KBM-7 (cell line): ENCODE measurements around the gene CFAP70.
"Not testable (repeated sequence)": the region's sequence is repeated elsewhere in the genome, so short reads cannot be mapped to it uniquely, and the experiment has no call there.

ENCODE experiments used
- DNase-seq: peaks from one replicate; pipeline ENCODE4 v3.0.0-alpha.2; 2015
- in situ Hi-C: fragments of 300-500 bp; cut with MboI; formaldehyde crosslinking; loops from 2 replicates; pipeline ENCODE4 v1.14.3; 2020; ENCODE audit warnings: low sequenced_read_pairs, low pct_unique_long_range_greater_than_20kb, mixed read lengths

The CFAP70 gene

DNA sequence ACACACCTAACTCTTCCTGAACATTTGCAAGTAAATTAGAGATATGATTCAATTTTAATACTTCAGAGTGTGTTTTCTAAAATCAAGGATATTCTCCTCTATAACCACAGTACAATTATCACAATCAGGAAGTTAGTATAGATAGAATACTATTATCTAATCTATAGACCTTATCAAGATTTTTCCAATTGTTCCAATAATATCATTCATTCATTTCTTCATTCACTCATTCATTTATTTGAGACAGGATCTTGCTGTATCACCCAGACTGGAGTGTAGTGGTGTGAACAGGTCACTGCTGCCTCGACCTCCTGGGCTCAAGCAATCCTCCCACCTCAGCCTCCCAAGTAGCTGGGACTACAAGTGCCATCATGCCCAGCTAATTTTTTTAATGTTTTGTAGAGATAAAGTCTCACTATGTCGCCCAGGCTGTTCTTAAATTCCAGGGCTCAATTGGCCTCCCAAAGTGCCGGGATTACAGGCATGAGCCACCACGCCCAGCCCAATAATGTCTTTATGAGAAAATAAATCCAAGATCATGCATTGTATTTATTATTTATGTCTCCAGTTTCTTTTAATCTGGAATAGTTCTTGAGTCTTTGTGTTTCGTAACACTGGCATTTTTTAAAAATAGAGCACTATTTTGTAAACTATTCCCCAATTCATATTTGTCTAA, 95.6 kb downstream of the CFAP70 start:
- no peak for DNase-seq
- in situ Hi-C loops = no loop called here

DNA sequence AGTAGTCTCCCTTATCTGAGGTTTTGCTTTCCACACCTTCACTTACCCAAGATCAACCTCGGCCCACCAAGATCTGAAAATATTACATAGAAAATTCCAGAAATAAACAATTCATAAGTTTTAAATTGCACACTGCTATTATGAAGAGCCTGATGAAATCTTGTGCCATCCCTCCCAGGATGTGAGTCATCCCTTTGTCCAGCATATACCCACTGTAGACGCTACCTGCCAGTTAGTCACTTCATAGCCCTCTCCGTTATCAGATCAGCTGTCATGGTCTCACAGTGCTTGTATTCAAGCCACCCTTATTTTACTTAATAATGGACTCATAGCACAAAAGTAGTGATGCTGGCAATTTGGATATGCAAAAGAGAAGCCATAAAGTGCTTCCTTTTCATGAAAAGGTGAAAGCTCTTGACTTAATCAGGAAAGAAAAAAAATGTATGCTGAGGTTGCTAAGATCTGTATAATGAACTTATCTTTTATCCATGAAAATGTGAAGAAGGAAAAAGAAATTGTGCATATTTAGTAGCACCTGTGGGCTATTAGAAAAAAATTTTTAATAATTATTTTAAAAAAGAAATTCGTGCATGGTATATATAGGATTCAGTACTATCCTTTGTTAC, 96.4 kb downstream of the CFAP70 start:
- DNase-seq = no peak
- in situ Hi-C loops = no loop called here

DNA sequence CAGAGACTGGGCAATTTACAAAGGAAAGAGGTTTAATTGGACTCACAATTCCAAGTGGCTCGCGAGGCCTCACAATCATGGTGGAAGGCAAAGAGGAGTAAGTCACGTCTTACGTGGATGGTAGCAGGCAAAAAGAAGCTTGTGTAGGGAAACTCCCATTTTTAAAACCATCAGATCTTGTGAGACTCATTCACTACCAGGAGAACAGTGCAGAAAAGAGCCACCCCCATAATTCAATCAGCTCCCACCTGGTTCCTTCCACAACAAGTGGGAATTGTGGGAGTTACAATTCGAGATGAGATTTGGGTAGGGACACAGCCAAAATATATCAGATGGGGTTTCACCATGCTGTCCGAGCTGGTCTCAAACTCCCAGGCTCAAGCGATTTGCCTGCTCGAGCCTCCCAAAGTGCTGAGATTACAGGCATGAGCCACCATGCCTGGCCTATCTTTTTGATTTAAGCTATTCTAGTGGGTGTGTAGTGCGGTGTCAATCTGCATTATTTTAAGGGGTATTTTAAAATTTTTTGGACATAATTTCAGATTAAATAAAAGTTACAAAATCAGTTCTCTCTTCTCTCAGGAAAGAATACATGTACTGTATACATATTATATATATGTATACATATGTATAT, 97.2 kb downstream of the CFAP70 start:
- no peak for DNase-seq
- in situ Hi-C loops = no loop called here

DNA sequence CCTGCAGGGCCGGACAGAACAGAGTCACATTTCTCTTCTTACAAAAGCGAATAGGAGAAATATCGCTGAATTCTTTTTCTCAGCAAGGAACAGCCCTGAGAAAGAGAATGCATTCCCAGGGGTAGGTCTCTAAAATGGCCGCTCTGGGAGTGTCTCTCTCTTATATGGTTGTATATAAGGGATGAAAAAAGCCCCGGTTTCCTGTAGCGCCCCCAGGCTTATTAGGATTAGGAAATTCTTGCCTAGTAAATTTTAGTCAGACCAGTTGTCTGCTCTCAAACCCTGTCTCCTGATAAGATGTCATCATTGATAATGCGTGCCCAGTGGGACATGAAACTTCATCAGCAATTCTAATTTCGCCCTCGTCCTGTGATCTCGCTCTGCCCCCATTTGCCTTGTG, 100.1 kb downstream of the CFAP70 start:
- DNase-seq, in situ Hi-C loops: not testable (repeated sequence)

DNA sequence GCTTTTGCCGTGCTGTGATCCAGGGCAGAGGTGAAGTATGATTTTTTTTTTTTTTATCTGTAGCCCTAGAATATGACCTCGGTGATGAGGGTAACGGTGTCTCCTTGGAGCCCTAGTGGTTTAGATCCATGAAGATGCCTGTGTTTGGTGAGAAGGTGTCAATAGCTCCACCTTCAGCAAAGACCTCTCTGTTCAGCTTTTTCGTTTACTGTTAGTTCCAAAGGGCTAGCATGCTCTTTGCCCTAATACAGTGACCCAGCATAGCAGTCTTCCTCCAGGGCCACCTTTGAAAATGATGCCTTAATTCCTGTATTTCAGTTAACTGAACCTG, 105.5 kb downstream of the CFAP70 start:
- peak; percentile 30 for DNase-seq
- in situ Hi-C loops = no loop called here

DNA sequence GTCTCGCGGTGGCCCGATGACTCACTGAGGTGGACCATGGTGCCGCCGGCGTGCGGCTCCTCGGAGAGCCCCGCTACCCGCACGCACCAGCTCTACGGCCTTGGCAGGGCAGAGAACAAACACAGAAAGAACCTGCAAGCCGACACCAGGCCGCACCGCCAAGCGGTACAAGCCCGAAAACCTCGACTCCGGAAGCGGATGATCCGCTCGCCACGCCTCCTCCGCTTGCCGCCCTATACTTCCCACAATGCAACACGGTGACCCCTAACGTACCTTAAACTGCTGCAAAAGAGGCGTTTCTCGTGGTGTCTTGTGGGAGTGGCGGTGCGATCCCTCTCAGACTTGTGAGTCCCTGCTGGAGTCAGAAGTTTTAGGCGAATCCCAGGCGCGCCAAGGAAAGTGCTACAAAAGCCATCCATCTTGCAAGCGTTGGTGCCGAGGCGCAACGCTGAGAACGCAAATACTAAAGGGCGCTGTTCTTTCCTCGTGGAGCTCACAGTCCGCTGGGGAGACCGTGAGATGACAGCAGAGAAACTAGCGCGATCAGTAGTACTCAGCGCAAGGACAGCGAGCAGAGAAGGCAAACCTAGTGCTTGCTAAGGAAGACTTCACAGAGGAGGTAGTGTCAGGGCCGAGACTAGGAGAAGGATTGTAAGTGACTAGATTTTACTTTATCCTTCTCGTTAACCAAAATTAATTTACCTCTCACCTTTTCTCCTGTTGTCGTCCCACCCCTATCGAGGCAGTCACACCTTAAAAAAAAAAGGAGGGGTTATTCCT, 106.0 kb downstream of the CFAP70 start, which contains the start of gene MRPS16:
Gene MRPS16 (minus strand): TSS at position 200 of the 780 bp plus-strand sequence. CDS start 162 bp downstream, at position 38.
- peak; percentile 98 for DNase-seq
- in situ Hi-C loops = no loop called here

DNA sequence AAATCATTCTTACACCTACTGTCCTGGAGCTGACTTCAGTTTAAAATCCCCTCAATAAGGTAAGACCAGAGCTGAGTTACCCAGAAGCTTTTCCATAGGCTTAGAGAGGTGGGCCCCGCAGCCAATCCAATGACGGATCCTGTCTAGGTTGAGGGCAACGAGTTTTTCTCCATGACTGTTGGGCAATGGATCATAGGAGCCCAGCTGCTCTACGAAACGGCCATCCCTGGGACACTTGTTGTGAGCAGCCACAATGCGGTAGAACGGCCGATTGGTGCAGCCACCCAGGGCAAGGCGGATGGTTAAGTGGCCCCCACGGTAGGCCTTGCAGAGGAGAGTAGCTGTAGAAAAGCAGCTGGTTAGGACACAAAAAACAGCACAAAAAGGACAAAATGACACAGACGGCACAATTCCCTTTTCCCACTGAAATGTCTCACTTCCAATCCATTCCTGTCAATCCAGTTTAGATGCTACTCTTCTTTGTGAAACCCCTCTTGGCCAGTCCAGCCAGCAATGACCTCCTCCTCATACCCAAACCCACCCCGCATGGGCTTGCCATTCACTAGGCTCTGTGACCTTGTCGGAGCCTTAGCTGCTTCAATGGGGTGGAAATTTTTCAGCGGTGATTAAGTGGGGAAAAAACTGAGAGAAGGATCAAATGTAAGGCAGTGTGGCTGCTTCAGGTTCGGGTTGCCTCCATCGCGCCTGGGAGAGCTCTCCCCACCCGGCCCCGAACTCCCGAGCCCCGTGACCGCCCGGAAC, 106.8 kb downstream of the CFAP70 start:
- in situ Hi-C loops = no loop called here
- no peak for DNase-seq

DNA sequence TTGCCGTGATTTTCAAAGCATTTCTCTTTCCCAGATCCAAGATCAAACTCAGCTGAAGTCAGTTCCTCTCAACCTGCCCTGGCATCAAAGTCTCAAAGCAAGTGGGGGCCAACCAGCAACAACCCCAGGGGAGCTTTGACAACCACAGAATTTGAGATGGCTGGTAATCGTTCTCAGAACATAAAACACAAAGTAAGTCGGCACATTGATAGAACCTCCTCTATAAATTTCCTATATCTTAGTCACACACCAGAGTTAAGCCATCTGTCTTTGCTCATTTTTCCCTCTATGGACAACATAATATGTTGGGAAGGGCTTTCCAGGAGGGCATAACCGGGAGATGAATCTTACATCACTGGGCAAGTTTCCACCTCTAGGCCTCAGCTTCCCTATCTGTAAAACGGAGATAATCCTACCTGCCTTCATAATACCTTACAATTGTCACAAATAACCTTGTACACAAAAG, 110.4 kb downstream of the CFAP70 start:
- DNase-seq = no peak
- in situ Hi-C loops = no loop called here

DNA sequence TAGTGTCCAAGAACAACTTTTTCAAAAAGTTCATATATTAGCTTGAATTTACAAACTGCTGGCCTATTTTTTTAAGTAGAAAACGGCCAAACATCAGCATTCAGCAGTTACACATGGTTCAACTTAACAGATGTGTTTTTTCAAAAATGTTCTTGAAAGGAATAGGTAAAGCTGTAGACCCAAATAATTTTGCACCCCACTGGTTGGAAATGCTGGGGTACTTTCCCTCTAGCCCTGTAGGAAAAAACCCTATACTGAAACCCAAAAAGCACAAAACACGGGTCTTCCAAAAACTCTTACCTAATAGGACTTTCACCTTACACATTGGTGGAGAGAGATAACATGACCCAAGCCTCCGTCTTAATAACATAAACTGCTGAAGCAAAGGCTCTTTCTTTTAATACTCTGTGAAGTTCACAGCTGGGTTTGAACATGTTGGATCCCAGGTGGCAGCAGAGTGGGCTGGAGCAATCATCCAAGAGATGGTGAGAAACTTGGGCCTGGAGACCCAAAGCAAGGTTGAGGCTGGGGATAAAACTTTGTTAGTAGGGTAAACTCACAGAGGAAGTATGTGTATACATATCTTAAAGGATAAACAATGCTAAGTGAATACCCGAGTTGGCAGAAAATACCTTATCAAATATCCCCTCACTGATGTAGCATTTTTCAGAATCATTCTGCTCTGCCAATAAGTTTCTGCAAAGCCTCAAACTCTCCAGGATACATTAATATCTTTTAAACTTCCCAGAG, 111.0 kb downstream of the CFAP70 start:
- in situ Hi-C loops = no loop called here
- DNase-seq = no peak

DNA sequence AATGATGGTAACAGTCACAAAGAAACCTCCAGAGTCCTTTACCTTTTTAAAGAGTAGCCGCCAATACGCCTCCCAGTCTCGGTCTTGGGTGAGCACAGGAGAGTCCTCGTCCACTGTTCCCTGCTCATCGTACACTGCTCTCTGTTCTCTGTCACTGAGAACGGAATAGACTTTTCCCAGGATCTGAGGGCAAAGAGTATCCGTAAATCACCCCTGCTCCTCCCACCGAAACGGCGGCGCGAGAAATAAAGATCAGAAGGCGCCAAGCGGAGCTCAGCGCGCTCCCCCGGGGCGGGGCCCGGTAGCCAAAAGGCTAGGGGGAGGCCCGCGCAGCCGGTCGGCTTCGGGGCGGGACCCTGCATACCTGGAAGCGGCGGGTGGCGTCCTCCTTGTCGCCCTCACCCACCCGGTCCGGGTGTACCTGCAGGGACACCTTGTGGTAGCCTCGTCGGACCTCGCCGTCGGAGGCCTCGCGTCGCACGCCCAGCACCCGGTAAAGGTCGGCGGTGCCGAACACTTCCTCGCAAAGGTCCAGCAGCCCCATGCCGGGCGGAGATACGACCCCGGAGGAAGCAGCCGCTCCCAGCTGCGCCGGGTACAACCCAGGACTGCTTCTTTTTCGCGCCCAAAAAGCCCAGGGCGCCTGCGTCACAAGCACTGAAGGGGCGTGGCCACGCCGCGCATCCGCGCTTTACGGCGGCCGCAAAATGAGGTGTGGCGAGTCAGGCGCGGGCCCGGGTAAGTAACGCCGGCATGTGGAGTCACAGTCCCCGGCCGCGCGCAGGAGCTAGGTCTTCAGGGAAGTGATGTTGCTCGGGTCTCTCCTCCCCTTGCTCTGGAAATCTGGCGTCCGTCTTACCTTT, 111.8 kb downstream of the CFAP70 start, which contains the start of gene DNAJC9:
Gene DNAJC9 (minus strand): TSS at position 610 of the 863 bp plus-strand sequence. CDS start 66 bp downstream, at position 544.
- in situ Hi-C loops = no loop called here
- DNase-seq = peak; percentile 99

DNA sequence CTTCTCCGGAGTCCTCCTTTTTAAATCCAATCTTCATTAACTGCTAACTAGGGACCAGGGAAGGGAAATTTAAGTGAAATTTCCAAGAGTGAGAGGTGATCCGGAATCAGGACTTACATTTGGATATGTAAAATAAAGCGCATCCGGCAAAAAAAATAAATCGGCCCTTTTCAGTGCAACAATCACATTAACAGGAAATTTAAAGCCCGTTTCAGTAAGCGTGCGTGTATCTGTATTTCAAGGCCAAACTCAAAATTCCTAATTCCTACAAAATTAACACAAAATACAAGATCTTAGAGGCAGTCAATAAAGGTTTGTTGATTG, 112.4 kb downstream of the CFAP70 start:
- in situ Hi-C loops = no loop called here
- DNase-seq = no peak

DNA sequence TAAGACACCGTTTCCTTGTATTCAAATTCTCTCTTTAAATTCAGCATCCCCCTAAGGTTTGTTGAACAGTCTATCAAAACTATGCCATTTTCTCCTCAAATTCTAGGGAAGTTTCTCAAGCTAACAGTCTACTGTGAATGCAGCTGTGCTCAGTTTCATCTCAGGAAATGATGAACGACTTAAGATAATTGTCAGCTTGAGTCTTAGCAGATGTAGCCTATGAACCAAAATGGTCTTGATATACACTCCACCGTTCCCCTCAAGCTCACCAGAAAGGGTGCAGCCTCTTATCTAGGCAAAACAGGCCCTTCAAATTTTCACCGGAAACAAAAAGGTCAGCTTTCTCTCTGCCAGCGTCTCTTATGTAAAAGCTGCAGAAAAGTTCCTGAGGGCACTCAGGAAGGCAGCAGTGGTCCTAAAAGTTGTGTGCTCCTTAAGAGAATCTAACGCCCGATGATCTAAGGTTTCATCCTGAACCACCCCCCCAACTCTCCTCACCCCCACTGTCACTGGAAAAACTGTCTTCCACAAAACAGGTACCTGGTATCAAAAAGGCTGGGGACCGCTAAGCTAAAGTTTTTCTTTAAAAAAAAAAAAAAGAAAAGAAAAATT, 113.7 kb downstream of the CFAP70 start:
- peak; percentile 86 for DNase-seq
- in situ Hi-C loops = no loop called here

DNA sequence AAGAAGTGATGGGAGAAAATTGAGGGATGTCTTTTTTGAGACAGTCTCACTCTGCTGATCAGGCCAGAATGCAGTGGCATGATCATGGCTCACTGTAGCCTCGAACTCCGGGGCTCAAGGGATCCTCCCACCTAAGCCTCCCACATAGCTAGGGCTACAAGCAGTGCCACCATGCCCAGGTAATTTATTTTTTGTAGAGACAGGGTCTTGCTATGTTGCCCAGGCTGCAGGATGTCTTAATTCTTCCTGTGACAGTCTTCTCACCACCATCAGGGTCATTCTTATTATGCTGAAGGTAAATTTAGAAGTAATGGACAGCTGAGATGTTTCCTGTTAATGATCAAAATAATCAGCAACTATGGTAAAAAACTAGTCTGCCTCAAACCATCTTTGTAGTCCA, 118.8 kb downstream of the CFAP70 start:
- in situ Hi-C loops = no loop called here
- DNase-seq = no peak

DNA sequence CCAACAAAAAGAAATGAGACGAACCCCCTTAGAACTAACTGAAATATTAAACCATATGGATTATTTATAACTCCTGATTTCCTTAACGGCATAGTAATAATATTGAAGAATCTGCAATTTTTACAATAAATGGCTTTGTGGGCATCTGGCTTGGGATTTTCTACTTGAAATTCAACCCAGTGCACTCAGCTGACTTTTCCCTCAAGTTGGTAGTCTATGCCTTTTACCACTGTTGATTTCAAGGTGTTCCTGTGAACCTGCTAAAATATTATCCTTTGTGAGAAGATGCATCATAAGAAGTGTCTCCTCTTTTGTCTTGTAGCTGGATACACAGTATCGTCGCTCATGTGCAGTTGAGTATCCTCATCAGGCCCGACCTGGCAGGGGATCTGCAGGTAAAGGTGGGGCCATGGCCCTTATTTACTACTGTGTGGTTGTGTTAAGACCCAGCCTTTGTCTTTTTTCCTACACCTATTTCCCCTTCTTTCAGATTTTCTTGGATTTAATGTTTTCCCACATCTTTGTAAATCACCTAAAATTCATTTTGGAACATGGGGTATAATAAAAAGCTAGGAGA, 119.6 kb downstream of the CFAP70 start:
- no peak for DNase-seq
- in situ Hi-C loops = no loop called here

DNA sequence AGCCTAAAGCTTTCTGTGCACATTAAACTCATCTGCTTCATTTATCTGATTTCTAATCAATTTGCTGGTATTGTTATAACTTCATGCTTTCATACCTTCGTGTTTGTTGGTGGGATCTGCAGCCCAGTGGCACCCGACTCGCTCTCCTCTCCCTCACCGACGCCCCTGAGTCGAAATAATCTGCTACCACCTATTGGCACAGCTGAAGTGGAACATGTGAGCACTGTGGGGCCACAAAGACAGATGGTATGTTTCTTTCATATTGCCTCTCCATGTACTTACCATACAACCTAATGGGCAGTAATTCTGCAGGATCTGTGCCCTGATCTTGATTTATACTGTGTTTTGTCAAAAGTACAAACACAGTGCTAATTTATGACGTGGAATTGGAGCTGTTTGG, 124.0 kb downstream of the CFAP70 start:
- no peak for DNase-seq
- in situ Hi-C loops = no loop called here

DNA sequence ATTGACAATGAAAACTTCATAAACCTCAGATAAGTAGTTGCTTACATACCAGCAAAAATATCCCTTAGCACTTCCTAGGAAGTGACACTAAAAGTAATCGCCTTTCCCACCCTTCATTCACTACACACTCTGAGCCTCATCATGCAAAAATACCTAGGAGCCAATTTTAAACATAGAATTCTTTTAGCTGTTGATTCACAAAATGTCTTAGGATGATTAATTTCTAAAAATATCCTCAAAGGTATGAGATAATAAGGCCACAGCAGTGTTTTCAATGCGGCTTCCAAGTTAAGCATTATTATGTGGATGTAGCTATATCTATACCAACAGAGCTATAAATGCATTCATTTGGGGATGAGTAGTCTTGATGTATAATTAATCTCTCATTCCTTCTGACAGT, 124.8 kb downstream of the CFAP70 start:
- in situ Hi-C loops = no loop called here
- no peak for DNase-seq

DNA sequence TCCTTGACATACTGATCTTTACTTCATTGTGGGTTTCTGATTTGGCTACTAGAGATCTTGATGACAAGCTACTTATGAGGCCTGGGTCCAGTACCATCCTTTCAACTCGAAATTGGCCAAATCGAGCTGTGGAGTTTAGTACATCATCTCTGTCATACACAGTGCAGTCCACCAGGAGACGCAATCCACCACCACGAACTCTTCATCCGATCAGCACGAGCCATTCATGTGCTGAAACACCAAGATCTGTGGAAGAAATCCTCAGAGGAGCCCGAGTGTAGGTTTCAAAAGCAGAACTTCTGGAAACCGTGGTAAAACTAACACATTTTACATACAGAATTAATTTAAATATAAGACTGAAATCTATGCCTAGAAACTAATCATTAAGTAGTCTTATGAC, 125.8 kb downstream of the CFAP70 start:
- peak; percentile 67 for DNase-seq
- in situ Hi-C loops = no loop called here
